OCI-LY3 (cell line): ENCODE results near the gene ANK3.

Source experiments
- H2AFZ ChIP-seq: fragments of 200-600, 300-600 bp; shearing (Covaris generic); 2 replicates; pipeline ENCODE4 v1.6.0; 2014; ENCODE audit warnings: antibody characterized with exemption, low read depth, low read length
- H3K27ac ChIP-seq: fragments of 200-600, 300-600 bp; sonication (generic); 2 replicates; pipeline ENCODE4 v1.5.1; 2014; ENCODE audit warnings: mild to moderate bottlenecking, low read length, moderate library complexity, mixed read lengths
- H3K27me3 ChIP-seq: fragments of 200-600, 300-600 bp; sonication (generic); 2 replicates; pipeline ENCODE4 v1.6.1; 2014; ENCODE audit warnings: low read depth, low read length, mixed read lengths
- H3K36me3 ChIP-seq: fragments of 200-600, 300-600 bp; sonication (generic); replicated peaks from 2 replicates; pipeline ENCODE3; 2014; ENCODE audit warnings: low read depth, low read length, mixed read lengths
- H3K4me1 ChIP-seq: fragments of 300-600, 200-600 bp; sonication (generic); 2 replicates; pipeline ENCODE4 v1.6.1; 2014; ENCODE audit warnings: low read length, mixed read lengths
- H3K4me2 ChIP-seq: fragments of 200-600, 300-600 bp; sonication (generic); 2 replicates; pipeline ENCODE4 v1.6.1; 2014; ENCODE audit warnings: low read length, mixed read lengths
- H3K4me3 ChIP-seq: fragments of 300-600, 200-600 bp; sonication (generic); 2 replicates; pipeline ENCODE4 v1.5.1; 2014; ENCODE audit warnings: antibody characterized with exemption, mild to moderate bottlenecking, low read length, moderate library complexity
- H3K79me2 ChIP-seq: fragments of 300-600, 200-600 bp; shearing (Covaris generic); 2 replicates; pipeline ENCODE4 v1.6.1; 2014; ENCODE audit warnings: mild to moderate bottlenecking, low read length, mixed read lengths
- H3K9ac ChIP-seq: fragments of 300-600, 200-600 bp; shearing (Covaris generic); 2 replicates; pipeline ENCODE4 v1.6.0; 2014; ENCODE audit warnings: mild to moderate bottlenecking, low read length, moderate library complexity
- H3K9me3 ChIP-seq: fragments of 200-600, 300-600 bp; shearing (Covaris generic); 2 replicates; pipeline ENCODE4 v1.6.1; 2014; ENCODE audit warnings: low read length, mixed read lengths; ENCODE audit not compliant: insufficient read depth
- H4K20me1 ChIP-seq: fragments of 200-600, 300-600 bp; sonication (generic); 2 replicates; pipeline ENCODE4 v1.6.1; 2016; ENCODE audit warnings: low read length, mixed read lengths; ENCODE audit not compliant: insufficient read depth
- EZH2phosphoT487 ChIP-seq: fragments of 200-600 bp; shearing (Covaris generic); IDR thresholded peaks from 2 replicates; pipeline ENCODE4 v1.6.1; 2018; ENCODE audit warnings: antibody characterized with exemption, mixed run types, low read depth
- TF ChIP-seq, protein P1 (sequence below): fragments of 200-600, 300-600 bp; sonication (generic); IDR thresholded peaks from 2 replicates; pipeline ENCODE4 v1.5.1; 2014; ENCODE audit warnings: antibody characterized with exemption, low read length, low read depth

Gene ANK3

DNA sequence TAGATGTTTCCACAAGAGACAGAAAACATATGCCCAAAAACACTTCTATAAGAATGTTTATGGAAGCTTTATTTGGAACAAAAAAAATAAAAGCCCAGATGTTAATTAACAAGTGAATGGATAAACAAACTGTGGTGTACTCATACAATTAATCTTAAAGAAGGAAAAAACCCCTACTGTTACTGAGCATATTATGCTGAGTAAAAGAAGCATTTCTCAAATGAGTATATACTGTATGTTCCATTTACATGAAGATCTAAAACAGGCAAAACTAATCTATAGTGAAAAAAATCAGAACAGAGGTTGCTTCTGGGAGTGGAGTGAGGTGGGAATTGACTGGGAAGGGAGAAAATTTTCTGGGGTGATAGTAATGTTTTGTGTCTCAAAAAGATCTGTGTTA is 15.5 kb upstream of the ANK3 start:
- H3K27me3 ChIP-seq = no peaks in the 10 kb centered on the region
- no peak overlapping the region for H3K4me2 ChIP-seq
- no peak overlapping the region for H3K27ac ChIP-seq
- TF ChIP-seq, protein P1, sequence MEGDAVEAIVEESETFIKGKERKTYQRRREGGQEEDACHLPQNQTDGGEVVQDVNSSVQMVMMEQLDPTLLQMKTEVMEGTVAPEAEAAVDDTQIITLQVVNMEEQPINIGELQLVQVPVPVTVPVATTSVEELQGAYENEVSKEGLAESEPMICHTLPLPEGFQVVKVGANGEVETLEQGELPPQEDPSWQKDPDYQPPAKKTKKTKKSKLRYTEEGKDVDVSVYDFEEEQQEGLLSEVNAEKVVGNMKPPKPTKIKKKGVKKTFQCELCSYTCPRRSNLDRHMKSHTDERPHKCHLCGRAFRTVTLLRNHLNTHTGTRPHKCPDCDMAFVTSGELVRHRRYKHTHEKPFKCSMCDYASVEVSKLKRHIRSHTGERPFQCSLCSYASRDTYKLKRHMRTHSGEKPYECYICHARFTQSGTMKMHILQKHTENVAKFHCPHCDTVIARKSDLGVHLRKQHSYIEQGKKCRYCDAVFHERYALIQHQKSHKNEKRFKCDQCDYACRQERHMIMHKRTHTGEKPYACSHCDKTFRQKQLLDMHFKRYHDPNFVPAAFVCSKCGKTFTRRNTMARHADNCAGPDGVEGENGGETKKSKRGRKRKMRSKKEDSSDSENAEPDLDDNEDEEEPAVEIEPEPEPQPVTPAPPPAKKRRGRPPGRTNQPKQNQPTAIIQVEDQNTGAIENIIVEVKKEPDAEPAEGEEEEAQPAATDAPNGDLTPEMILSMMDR = no peak
- no peaks in the 10 kb centered on the region for H3K79me2 ChIP-seq
- no peaks in the 10 kb centered on the region for H3K36me3 ChIP-seq
- no peak overlapping the region for H3K9ac ChIP-seq
- H3K9me3 ChIP-seq = no peaks in the 10 kb centered on the region
- H3K4me3 ChIP-seq = no peak overlapping the region
- H2AFZ ChIP-seq = no peak overlapping the region
- no peaks in the 10 kb centered on the region for H4K20me1 ChIP-seq
- H3K4me1 ChIP-seq = peaks cover 8% of the 10 kb centered on the region; the same call in 1 of the 2 replicates

DNA sequence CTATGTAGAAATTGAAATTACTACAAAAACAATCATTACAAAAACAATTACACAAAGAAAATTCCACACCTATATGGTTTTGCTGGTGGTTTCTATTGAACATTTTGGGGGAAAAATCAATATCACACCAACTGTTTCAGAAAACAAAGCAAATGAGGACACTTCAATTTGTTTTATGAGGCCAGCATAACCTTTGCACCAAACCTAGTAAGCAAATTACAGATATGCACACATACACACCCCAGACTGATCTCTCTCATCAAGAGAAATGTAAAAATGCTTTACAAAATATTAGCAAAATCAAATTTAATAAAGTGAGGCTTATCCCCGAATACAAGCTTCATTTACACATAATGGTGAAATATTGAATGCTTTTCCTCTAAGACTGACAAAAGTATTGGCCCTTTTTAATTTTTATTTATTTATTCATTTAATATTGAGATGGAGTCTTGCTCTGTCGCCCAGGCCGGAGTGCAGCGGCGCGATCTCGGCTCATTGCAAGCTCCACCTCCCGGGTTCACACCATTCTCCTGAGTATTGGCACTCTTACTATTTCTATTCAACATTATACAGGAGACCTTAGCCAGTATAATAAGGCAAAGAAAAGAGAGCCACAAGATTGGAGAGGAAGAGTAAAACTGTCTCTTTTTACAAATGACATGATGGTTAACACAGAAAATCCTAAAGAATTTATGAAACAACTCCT is 13.6 kb upstream of the ANK3 start:
- H3K4me1 ChIP-seq = peaks cover 8% of the 10 kb centered on the region; the same call in 1 of the 2 replicates
- no peak overlapping the region for H3K27ac ChIP-seq
- TF ChIP-seq, protein P1 = no peak
- no peak for TF ChIP-seq EZH2phosphoT487
- no peak overlapping the region for H3K4me3 ChIP-seq
- no peak overlapping the region for H3K9ac ChIP-seq
- no peaks in the 10 kb centered on the region for H3K79me2 ChIP-seq
- H3K27me3 ChIP-seq = no peaks in the 10 kb centered on the region
- H3K9me3 ChIP-seq = no peaks in the 10 kb centered on the region
- H3K4me2 ChIP-seq = no peak overlapping the region
- H2AFZ ChIP-seq = no peak overlapping the region
- H4K20me1 ChIP-seq = no peaks in the 10 kb centered on the region
- H3K36me3 ChIP-seq = no peaks in the 10 kb centered on the region

DNA sequence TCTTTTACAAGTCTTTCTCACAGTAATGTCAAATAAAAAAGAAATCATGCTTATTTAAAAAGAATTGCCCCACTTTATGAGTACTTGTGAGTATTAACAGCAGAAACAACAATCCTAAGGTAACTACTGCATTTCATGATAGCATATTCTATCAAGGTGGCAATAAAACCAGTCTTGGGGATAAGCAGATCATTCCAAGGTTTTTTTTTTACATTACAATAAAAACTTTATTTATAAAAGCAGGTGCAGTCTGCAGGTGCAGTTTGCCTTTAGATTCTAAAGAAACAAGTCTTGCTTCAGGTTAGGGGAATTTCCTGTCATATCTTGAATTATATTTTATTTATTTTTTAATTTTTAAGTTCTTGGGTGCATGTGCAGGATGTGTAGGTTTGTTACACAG is 10.7 kb upstream of the ANK3 start:
- Histone ChIP-seq H3K9ac (no peak overlapping the region), H3K27me3 (no peaks in the 10 kb centered on the region), H4K20me1 (no peaks in the 10 kb centered on the region), H3K9me3 (no peaks in the 10 kb centered on the region), H2AFZ (no peak overlapping the region), H3K4me2 (no peak overlapping the region), H3K27ac (no peak overlapping the region), H3K4me1 (no peaks in the 10 kb centered on the region), H3K36me3 (no peaks in the 10 kb centered on the region), H3K79me2 (no peaks in the 10 kb centered on the region), H3K4me3 (no peak overlapping the region)
- TF ChIP-seq, protein P1 = no peak
- TF ChIP-seq EZH2phosphoT487 = no peak

DNA sequence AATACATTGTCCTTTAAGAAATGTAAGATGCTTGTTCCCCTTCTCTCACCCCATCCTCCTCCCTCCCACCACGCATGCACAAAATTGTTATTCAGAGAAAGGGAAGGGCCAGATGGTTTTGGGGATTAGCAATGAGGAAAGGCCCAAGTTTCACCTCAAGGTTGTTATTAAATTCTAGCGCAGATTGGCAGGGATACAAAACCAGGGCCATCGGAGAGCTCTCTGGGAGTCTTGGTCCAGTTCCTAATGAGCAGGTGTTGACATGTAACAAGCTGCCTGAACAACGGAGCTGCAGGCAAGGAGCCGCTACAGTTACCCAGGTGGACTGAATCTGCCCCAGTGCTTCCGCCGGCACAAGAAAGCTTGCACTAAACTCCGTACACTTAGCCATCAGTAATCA is 9.7 kb upstream of the ANK3 start:
- H3K9ac ChIP-seq = no peak overlapping the region
- no peaks in the 10 kb centered on the region for H3K79me2 ChIP-seq
- TF ChIP-seq EZH2phosphoT487 = no peak
- TF ChIP-seq, protein P1 = no peak

More for the DNA sequence above, 9.7 kb upstream of the ANK3 start:
- no peak overlapping the region for H3K27ac ChIP-seq
- H3K4me2 ChIP-seq = no peak overlapping the region
- H2AFZ ChIP-seq = no peak overlapping the region
- no peak overlapping the region for H3K4me3 ChIP-seq
- no peaks in the 10 kb centered on the region for H3K4me1 ChIP-seq
- H3K9me3 ChIP-seq = no peaks in the 10 kb centered on the region
- H3K36me3 ChIP-seq = no peaks in the 10 kb centered on the region
- no peaks in the 10 kb centered on the region for H3K27me3 ChIP-seq
- no peaks in the 10 kb centered on the region for H4K20me1 ChIP-seq
